Measurements from ENCODE around the gene NIPAL3.

GRCh38 chr1:24383381-24383940, 32.1 kb upstream of the NIPAL3 start:
- TF ChIP-seq EP300 (IDR thresholded peaks at IDR 0.05), result no peak
- no peak for TF ChIP-seq POLR2A (IDR thresholded peaks at IDR 0.05)
- TF ChIP-seq CTCF (IDR thresholded peaks at IDR 0.05), result no peak
